GM21367 (cell line): ENCODE data around the gene UAP1L1.
"Not testable (repeated sequence)": the region's sequence is repeated elsewhere in the genome, so short reads cannot be mapped to it uniquely, and the experiment has no call there.

Source experiments
- ATAC-seq: cut with Tn5 transposase; IDR thresholded peaks from one replicate; pipeline ENCODE4 v1.9.1; 2021; ENCODE audit not compliant: unreplicated experiment

UAP1L1 gene

GRCh38 chr9:137055385-137056364 lies 21.6 kb upstream of the UAP1L1 start:
- no peak for ATAC-seq

GRCh38 chr9:137056739-137057415 lies 20.4 kb upstream of the UAP1L1 start:
- no peak for ATAC-seq

GRCh38 chr9:137057545-137057944 lies 19.8 kb upstream of the UAP1L1 start:
- ATAC-seq = no peak

- no peak for ATAC-seq
Measured at GRCh38 chr9:137058521-137059234, 18.6 kb upstream of the UAP1L1 start.

GRCh38 chr9:137062384-137062783 lies 14.9 kb upstream of the UAP1L1 start:
- ATAC-seq = no peak

- ATAC-seq = not testable (repeated sequence)
Measured at GRCh38 chr9:137062798-137063197, 14.5 kb upstream of the UAP1L1 start.

GRCh38 chr9:137063311-137064026 lies 13.8 kb upstream of the UAP1L1 start:
- no peak for ATAC-seq

GRCh38 chr9:137064027-137064879 lies 13.1 kb upstream of the UAP1L1 start:
- no peak for ATAC-seq

GRCh38 chr9:137064880-137065164 lies 12.5 kb upstream of the UAP1L1 start:
- no peak for ATAC-seq

- ATAC-seq = no peak
Measured at GRCh38 chr9:137065336-137065967, 11.9 kb upstream of the UAP1L1 start.

- no peak for ATAC-seq
Measured at GRCh38 chr9:137066096-137066861, 11.0 kb upstream of the UAP1L1 start.

- ATAC-seq = no peak
Measured at GRCh38 chr9:137067860-137068538, 9.3 kb upstream of the UAP1L1 start.

GRCh38 chr9:137068539-137069507 lies 8.5 kb upstream of the UAP1L1 start:
- ATAC-seq = no peak

GRCh38 chr9:137069508-137070091 lies 7.7 kb upstream of the UAP1L1 start:
- ATAC-seq = peak; percentile 6

GRCh38 chr9:137070201-137070905 lies 7.0 kb upstream of the UAP1L1 start, which contains the start of gene SAPCD2:
Gene SAPCD2, minus strand, starts transcription at chr9:137070557. Its CDS starts 97 bp downstream, at chr9:137070460.
- ATAC-seq = peak; percentile 57

GRCh38 chr9:137070906-137071275 lies 6.4 kb upstream of the UAP1L1 start:
- no peak for ATAC-seq
